Activated gamma-delta T cell treated with Interleukin-2 at 50 U/mL for 16 hours (primary cell): Measurements from ENCODE around the gene TRHDE.

Source experiments
- DNase-seq: peaks from one replicate; pipeline ENCODE4 v3.0.0-alpha.2; 2020

The TRHDE gene

DNA sequence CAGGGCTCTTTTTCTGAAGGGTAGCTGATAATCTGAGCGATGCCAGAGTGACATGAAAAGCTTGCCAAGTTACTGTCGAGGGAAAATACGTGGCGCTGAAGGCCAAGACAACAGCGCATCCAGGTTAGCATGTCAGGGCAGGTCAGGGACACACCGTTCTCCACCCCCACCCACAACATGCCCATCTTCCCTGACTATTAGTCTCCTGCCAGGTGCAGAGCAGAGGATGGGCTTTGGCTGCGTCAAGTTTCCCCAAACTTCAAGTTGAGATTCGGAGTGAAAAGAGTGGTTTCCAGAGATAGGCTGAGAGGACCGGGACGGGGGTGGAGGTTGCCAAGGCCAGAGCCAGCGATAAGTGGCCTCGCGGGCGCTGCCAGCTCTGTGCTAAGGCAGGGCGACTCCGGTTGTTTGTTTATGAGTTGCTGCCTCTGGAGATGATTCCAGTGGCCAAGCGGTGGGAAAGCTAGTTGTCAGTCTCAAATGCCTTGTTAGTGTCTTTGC, 1.7 kb downstream of the TRHDE start:
- DNase-seq = no peak

DNA sequence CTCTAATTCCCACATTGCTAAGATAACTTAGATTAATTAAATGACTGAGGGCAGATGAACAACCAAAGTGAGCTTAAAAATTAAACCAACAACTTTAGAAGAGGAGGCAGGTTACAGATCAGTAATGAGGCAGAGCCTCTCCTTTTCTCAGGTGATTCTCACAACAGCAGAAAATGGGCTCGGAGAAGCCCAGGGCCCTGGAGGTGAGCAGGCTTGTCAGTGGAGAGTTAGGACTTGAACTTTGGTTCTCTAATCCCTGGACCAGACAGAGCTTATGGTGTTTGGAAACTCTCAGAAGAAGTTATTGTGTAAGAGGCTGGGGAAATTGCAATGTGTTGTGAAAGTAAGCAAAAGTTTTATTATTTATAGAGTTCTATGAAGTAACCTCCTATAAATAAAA, 2.8 kb downstream of the TRHDE start:
- DNase-seq = no peak

- no peak for DNase-seq
Measured at GRCh38 chr12:72275526-72275925, 3.4 kb downstream of the TRHDE start.

DNA sequence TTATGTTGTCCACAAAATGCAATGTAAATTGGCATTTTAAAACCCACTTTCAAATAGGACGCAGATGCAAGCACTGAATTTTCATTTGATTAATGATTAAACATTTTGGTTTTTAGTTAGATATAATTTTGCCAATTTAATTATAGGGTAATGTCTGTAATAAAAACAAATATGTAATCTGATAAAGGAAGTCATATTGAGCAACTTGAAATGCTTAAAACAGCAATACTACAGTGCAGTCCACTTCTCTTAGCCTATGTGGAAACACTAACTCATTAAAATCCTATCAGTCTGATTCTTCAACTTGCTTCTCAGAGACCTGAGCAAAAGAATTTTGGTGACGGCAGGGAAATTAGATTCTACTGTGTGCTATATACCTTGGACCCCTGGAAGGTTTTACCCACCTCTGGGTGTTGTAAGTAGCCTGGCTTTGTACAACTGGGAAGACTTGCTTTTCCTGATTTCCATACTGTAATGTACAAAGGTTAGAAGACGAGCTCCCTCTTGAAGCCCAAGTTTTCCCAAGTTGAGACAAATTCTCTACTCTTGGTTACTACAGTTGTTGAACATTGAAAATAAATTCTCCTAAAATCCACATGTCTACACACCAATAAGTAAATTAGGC, 4.1 kb downstream of the TRHDE start:
- DNase-seq = no peak

- DNase-seq = no peak
Measured at GRCh38 chr12:72277415-72277814, 5.2 kb downstream of the TRHDE start.

DNA sequence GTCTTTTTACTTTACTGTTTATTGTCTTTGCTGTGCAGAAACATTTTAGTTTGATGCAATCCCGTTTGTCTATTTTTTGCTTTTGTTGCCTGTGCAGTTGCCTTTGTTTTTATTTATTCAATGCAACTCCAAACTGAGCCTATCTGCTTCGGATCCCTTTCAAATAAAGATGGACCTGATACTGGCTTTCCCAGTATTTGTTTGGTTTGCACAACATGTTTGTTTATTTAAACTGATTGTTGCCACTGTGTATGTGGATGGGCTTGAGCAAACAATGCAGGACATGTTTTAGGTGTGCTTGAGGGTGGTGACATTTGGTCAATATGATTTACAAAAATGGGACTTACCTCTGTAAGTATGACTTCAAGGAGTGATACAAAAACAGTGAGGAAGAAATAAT, 6.7 kb downstream of the TRHDE start:
- DNase-seq = no peak

- no peak for DNase-seq
Measured at GRCh38 chr12:72281126-72281525, 9.0 kb downstream of the TRHDE start.

DNA sequence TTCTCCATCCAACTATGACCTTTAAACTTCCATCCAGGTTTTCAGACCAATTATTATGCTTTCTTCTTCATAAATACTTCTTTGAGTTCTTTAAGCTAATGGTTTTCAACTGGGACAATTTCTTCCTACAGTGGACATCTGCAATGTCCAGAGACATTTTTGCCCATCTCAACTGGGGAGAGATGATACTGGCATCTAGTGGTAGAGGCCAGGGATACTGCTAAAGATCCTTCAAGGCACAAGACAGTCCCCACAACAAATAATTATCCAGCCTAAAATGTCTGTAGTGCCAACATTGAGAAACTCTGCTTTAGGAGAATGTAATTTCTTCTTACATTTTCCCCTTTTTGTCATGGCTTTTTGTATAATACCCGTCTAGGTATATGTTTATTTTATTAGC, 10.6 kb downstream of the TRHDE start:
- no peak for DNase-seq

GRCh38 chr12:72285861-72286260, 13.7 kb downstream of the TRHDE start:
- no peak for DNase-seq

DNA sequence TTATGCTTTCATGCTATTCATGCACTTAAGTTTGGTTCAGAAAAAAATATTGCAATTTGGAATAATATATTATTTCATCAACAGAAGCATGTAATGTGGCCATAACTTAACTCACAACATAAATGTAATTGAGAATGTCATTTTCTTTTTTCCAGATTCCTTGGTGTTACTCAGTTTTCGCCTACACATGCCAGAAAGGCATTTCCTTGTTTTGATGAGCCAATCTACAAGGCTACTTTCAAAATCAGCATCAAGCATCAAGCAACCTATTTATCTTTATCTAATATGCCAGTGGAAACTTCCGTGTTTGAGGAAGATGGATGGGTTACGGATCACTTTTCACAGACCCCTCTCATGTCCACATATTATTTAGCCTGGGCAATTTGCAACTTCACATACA, 14.4 kb downstream of the TRHDE start:
- no peak for DNase-seq

DNA sequence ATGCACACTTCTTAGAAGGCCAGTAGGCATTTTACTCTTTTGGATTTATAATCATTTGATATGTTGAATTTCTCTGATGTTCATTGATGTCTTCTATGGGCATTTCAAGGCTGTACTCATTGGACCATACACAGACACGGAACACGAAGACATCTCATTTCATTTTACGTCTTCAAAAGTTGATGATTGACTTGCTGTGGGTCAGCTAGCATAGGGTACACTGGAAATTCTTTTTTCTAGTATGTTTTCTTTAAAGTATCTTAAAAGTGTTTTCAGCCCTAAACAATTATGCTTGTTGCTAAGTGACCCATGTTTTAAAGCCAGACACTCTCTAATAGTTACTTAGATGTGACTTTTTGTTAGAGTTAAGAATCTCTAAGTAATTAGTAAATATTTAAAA, 16.3 kb downstream of the TRHDE start:
- DNase-seq = no peak

DNA sequence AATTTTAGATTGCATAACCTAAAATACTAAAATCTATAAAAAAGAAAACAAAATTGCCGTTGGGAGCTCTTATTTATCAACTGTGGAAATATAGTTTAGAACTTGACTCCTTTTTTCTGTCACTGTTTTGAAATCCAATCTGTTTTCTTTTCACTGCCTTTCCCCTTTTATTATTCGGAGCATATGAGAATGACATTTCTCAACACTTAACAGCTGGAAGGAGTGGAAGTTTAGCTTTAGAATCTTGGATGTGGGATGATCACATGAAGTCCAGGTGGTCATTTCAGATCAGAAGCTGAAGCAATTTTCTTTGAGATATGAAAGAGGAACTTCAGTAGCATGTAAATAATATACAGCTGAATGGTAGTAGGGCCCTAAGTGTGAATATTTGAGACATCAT, 16.7 kb downstream of the TRHDE start:
- DNase-seq = no peak

GRCh38 chr12:72289633-72290032, 17.5 kb downstream of the TRHDE start:
- DNase-seq = no peak

DNA sequence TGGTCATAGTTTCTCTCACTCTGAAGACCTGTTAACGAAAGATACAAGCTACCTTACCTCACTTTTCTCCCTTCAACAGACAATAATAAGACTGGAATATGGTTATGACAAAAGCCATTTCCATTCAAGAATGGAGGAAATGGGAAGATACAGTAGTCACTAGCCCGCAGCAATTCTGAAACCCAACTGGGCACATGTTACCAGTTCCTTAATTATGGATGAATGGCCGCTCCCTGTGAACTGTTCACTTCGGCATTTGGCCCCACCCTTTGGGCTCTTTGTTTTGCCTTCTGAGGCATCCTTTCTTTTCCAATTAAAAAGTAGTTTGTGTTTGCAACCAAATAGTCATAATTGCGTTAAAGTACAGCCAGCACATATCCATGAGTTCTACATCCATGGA, 19.0 kb downstream of the TRHDE start:
- DNase-seq = no peak

GRCh38 chr12:72293701-72294100, 21.5 kb downstream of the TRHDE start:
- no peak for DNase-seq

DNA sequence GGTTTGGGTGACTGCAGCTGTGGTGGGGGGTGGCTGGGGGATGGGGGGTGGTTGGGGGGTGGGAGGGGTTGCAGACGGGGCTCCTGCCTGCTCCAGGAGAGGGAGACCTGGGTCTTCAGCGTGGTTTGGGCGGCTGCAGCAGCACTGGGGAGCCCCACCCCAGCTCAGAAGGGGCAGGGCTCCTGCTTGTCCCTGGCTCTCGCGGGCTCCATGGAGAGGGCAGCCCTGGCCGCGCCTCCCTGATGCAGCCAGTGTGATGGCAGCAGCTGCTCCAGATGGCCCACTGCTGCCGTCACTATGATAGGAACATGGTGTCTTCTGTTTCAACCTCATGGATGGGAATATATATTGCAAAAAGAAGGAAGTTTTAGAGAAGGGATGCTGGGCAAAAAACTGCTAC, 22.9 kb downstream of the TRHDE start:
- no peak for DNase-seq

GRCh38 chr12:72295744-72296143, 23.6 kb downstream of the TRHDE start:
- DNase-seq = no peak

GRCh38 chr12:72296389-72296788, 24.2 kb downstream of the TRHDE start:
- DNase-seq = no peak

DNA sequence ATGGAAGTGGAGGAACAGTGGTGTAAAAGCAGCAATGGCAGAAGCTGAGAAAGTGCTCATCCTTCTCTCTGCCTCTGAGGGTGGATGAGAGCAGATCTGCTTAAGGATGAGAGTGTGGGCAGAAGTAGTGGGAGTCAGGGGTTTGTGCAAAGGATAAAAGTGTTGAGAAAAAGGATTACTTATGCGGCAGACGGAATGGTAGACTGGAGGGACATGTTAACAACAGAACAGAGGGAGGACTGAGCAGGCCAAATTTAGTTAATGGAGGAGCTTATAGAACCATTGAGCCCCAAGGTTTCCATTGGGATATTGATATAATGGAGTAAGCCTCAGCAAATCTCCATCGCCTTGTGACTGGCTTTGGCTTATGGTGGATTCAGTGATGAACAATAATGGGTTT, 25.5 kb downstream of the TRHDE start:
- no peak for DNase-seq

- DNase-seq = no peak
Measured at GRCh38 chr12:72300728-72301127, 28.6 kb downstream of the TRHDE start.

DNA sequence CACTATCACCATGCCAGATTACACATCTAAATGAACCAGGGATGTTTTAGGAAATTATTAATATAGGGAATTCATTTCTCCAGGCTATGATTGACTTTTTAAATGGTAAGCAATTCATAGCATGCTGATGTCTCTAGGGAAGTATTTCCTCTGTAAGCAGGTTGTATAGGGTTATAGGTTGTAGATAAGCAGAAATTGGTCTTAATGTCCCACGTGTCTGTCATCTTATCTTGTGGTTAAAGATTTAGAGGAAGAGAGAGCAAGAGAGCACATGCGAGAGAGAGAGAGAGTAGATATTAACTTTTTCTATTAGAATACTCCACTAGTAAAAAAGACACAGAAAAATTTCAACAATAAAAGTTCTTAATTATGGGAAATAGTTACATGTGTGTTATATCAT, 32.6 kb downstream of the TRHDE start:
- no peak for DNase-seq

DNA sequence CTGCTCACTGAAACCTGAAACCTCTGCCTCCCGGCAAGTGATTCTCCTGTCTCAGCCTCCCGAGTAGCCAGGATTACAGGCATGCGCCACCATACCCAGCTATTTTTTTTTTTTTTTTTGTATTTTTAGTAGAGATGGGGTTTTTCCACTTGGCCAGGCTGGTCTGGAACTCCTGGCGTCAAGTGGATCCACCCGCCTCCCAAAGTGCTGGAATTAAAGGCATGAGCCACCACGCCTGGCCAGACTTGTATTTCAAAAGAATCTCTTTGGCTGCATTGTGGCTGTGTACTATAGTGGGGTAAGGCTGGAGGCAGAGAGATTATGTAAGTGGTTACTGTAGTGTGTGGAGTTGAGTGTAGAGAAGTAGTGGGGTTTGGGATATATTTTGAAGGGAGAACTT, 35.1 kb downstream of the TRHDE start:
- no peak for DNase-seq

DNA sequence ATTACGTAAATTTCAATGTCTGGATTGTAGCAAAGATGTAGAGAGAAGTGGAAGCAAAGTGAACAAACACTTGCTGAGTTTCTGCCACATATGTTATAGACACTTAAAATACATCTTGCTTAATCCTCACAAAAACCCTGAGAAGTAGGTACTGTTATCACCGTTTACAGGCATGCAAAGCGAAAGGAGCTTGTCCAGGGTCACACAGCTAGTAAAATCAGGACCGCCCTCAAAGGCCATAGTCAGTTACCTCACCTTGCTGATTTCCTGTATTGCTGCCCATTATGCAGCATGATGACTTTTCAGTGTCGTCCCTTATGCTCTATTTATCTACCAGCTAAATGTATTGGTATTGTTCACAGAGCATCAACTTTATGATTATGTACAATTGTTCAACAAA, 39.8 kb downstream of the TRHDE start:
- no peak for DNase-seq

GRCh38 chr12:72313806-72314205, 41.6 kb downstream of the TRHDE start:
- DNase-seq = no peak

DNA sequence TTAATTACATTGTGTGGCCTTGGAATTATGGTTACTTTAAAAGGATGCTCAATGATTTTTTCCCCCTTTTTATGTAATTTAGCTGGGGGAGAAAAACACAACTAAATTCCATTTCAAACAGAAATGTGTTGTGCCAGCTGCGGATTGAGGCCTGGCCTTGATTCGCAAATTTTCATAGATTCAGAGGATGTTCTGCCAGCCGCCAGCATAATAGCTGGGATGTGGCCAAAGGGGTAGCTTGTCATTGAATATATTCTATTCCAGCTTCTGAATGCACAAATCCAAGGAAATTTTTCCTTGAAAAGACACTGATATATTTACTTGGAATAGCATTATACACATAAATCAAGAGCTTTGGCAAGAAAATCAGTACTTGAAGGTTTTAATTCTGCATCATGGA, 43.7 kb downstream of the TRHDE start:
- no peak for DNase-seq

GRCh38 chr12:72318341-72318740, 46.2 kb downstream of the TRHDE start:
- DNase-seq = no peak
